ENCODE data around the gene PTPN2.

GRCh38 chr18:12890964-12891363 is 6.9 kb upstream of the PTPN2 start:
- TF ChIP-seq POLR2AphosphoS5 (IDR thresholded peaks at IDR 0.05; ENCODE audit: low read depth, low read length) (no peak), POLR2A (IDR thresholded peaks at IDR 0.05; ENCODE audit: low read depth, low read length) (no peak)

Measured in GM12892 (cell line).